Muscle of leg (tissue), 11 donors: ENCODE results near the gene AGR3. TPM values are rescaled to one million over a fixed set of nuclear protein-coding genes. Genes with fewer than 3 reads are reported as not detected.
A peak's percentile ranks its signal among the peaks of the same experiment; 100 is the strongest.

Experiments used
- DNase-seq: peaks from one replicate; pipeline ENCODE4 v3.0.0; 2013
- H3K27ac ChIP-seq: one replicate; pipeline ENCODE4 v1.5.1; 2013; ENCODE audit warnings: mild to moderate bottlenecking, low read length, control low read depth
- H3K27me3 ChIP-seq: one replicate; pipeline ENCODE4 v1.6.1; 2013; ENCODE audit warnings: low read length; ENCODE audit not compliant: control insufficient read depth, insufficient read depth
- H3K36me3 ChIP-seq: one replicate; pipeline ENCODE4 v1.6.1; 2013; ENCODE audit warnings: low read length; ENCODE audit not compliant: control insufficient read depth, insufficient read depth
- H3K4me1 ChIP-seq: one replicate; pipeline ENCODE4 v1.6.1; 2013; ENCODE audit warnings: low read length; ENCODE audit not compliant: control insufficient read depth, insufficient read depth
- H3K4me3 ChIP-seq: one replicate; pipeline ENCODE4 v1.5.1; 2013; ENCODE audit warnings: low read length, control low read depth
- H3K9me3 ChIP-seq: replicated peaks from 2 replicates; pipeline ENCODE4 v1.6.1; 2013; ENCODE audit warnings: low read depth, low read length; ENCODE audit not compliant: control insufficient read depth
- WGBS: methylation state at CpG from one replicate; pipeline ENCODE4 v1.1.5; 2013; ENCODE audit warnings: missing lambda C conversion rate; ENCODE audit not compliant: insufficient coverage; 5-methylcytosine and 5-hydroxymethylcytosine counted together
- polyA plus RNA-seq, 8 donors: library from polyadenylated mRNA; unstranded; fragments of 120-200 nt; gene quantifications; one replicate each; pipeline versions ENCODE4 v1.2.1 to v1.2.3, GENCODE V29; 2013; ENCODE audit warnings: inconsistent platforms in 1 of 8, low replicate concordance in 1 of 8; ENCODE audit not compliant: insufficient read length in 8 of 8, insufficient read depth in 1 of 8
- total RNA-seq: library from RNA; stranded (reverse); fragments of 120-200 nt; gene quantifications from one replicate; pipeline ENCODE4 v1.2.4, GENCODE V29; 2013

The AGR3 gene
- total and polyA plus RNA-seq, 9 donors: 0.27 to 9.1 (median 1.1) TPM; not detected in 6

DNA sequence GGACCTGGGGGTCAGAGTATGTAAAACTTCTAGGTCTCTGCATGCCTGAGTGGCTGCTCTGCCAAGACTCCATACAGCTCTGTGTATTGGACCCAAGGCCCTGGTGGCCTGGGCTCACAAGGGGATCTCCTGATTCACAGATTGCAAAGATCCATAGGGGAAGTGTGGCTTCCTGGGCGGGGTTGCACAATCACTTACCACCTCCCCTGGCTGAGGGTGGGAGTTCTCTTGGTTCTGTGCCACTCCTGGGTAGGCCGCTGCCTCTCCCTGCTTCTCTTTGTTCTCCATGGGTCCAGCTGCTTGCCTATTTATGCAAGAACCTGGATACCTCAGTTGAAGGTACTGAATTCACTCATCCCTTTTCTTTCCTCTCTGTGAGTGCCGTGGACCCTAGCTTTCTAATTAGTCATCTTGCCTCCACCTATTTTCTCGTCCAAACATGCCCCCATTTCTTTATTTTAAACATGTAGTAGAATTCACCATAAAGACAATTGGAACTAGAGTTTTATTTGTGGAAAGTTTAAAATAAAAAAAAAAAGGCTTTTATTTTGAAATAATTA, 18.5 kb upstream of the AGR3 start:
- Histone ChIP-seq H3K27ac (no peak overlapping the region), H3K4me1 (no peaks in the 10 kb centered on the region), H3K9me3 (peaks cover 6% of the 10 kb centered on the region), H3K4me3 (no peak overlapping the region), H3K27me3 (no peaks in the 10 kb centered on the region), H3K36me3 (no peaks in the 10 kb centered on the region)
- 100% methylated on average over 1 of the region's 4 CpGs for WGBS
- no peak for DNase-seq

DNA sequence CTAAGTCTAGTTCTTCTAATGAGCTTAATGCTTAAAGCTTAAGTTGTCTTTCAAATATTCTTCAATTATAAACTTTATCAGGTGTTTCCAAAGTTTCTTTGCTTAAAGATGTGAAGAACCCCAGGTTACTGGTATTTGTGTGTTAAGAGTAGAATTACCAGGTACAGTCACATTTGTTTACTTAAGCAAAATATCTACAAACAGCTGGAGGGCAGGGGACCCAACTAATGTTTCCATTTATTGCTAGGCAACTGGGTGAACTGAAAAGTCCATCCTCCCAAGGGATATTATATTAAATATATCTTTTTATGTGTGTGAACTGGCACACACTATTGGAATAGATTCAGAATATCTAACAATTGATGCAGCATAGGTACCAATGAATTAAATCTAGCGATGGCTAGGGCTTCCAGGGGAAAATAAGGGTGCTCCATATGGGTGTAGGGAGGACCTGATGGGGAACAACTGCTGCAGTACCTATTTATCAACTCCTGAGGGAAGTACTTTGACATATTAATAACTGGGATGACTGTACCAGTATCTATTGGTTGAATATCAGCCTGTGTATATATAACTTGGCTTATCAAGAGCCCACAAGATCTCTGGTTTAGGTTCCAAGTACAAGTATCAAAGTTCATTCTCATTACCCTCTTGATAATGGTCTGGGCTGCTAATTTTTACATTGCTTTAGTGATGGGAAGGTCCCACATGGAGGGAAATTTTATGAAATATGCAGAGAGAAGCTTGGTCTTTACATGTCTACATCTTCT, 10.3 kb upstream of the AGR3 start:
- DNase-seq: no peak
- Histone ChIP-seq H3K4me3 (no peak overlapping the region), H3K36me3 (no peaks in the 10 kb centered on the region), H3K9me3 (no peaks in the 10 kb centered on the region), H3K27ac (no peak overlapping the region), H3K4me1 (no peaks in the 10 kb centered on the region), H3K27me3 (no peaks in the 10 kb centered on the region)
- WGBS: no CpG with 5 or more reads among the region's 1 CpG

DNA sequence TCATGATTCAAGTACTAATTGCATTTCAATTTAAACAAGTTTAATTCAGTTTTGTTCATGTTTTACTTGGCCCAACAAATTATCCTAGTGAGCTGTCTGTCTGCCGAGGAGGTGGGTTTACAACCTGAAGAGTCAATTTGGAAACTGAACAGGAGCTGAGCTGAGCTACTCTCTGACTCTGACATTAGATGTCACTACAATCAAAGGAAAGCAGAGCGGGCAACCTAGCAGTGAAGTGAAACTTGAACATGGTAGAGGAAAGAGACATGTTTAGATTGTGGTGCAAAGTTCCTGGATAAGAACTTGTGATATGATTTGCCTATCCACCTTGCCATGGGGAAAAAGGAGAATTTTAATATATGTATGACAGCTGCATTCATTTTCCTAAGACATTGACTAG, 9.6 kb upstream of the AGR3 start:
- H3K36me3 ChIP-seq: no peaks in the 10 kb centered on the region
- no peak overlapping the region for H3K27ac ChIP-seq
- H3K4me3 ChIP-seq: no peak overlapping the region
- peak; percentile 73 for DNase-seq
- no peaks in the 10 kb centered on the region for H3K27me3 ChIP-seq
- no CpG with 5 or more reads among the region's 2 CpGs for WGBS
- no peaks in the 10 kb centered on the region for H3K4me1 ChIP-seq
- no peaks in the 10 kb centered on the region for H3K9me3 ChIP-seq

DNA sequence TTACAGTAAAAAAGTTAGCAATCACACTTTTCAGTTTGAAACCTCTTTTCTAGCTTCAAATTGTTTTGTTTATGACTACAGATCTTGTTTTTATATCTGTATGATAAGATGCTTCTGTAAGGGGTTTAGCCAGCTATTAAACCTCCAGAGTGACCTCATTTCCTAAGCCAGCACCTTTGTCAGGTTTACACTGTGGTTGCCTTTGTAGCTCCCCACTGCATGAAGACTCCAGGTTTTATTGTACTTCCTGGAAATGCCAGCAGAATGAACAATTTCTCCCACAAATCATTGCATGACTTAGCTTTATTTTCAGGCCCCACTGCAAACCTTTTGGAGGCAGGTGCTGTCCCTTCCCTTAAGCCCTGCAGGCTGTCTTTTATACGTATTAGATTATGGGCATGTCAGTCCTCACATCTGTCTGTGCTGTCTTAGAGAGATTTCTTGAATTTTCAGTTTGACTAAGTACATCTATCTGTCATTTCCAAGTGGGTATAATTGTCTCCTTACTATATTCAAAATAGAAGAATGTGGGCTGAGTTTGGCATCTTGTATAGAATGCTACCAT, 8.2 kb upstream of the AGR3 start:
- H3K9me3 ChIP-seq: no peaks in the 10 kb centered on the region
- DNase-seq: no peak
- WGBS: no CpG with 5 or more reads among the region's 1 CpG
- no peaks in the 10 kb centered on the region for H3K4me1 ChIP-seq
- H3K27ac ChIP-seq: no peak overlapping the region
- H3K36me3 ChIP-seq: no peaks in the 10 kb centered on the region
- no peaks in the 10 kb centered on the region for H3K27me3 ChIP-seq
- H3K4me3 ChIP-seq: no peak overlapping the region

DNA sequence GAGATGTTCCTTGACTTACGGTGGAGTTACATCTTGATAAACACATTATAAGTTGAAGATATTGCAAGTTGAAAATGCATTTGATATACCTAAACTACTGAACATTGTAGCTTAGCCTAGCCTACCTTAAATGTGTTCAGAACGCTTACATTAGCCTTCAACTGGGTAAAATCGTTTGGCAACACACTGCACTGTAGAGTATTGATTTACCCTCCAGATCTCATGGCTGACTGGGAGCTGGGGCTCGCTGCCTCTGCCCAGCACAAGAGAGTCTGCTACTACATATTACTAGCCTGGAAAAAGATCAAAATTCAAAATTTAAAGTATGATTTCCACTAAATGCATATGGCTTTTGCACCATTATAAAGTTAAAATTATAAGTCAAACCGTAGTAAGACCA, 7.5 kb upstream of the AGR3 start:
- no peak for DNase-seq
- Histone ChIP-seq H3K27me3 (no peaks in the 10 kb centered on the region), H3K36me3 (no peaks in the 10 kb centered on the region), H3K27ac (no peak overlapping the region), H3K9me3 (no peaks in the 10 kb centered on the region), H3K4me3 (no peak overlapping the region), H3K4me1 (no peaks in the 10 kb centered on the region)
- 66% methylated on average over 2 of the region's 5 CpGs for whole genome bisulfite sequencing

DNA sequence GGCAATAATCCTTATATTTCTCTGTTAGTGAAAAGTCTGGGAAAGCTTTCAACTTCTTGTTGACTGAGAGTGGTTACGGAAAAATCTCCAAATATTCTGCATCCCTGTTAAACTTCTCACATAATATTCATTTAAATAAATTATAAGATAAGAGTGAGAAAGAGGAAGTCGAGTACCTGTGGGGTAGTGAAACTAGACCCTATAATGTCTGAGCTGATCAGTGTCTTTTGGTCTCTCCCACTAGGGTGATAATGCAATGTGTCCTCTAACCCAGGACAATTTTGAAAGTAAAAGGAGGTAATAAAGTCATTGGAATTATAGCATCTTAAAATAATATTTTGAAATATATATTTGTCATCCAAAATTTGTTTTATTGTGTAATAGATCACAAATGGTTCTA, 2.1 kb upstream of the AGR3 start:
- H3K4me3 ChIP-seq: no peak overlapping the region
- no CpG with 5 or more reads among the region's 2 CpGs for WGBS

DNA sequence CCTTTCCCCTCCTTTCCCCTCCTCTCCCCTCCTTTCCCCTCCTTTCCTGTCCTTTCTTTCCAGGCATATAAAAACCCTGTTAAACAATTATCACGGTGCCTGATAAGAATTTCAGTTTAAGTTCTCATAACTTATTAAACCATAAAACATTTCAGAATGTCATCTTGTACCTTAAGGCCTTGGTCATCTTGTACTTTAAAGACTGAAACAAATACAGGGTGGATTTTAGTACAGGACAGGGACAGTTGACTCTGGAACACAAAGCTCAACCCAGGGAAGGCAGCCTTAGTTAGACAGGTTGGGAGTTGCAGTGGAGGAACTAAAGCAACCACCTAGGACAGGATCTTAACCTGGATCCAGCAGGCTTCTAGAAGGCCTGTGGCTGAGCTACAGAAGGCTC, 1.2 kb downstream of the AGR3 start:
- no peak for DNase-seq
- no CpG with 5 or more reads among the region's 1 CpG for WGBS
- Histone ChIP-seq H3K4me1 (no peaks in the 10 kb centered on the region), H3K27ac (no peak overlapping the region), H3K27me3 (no peaks in the 10 kb centered on the region), H3K36me3 (no peaks in the 10 kb centered on the region), H3K4me3 (no peak overlapping the region), H3K9me3 (no peaks in the 10 kb centered on the region)

More for the DNA sequence above, 2.1 kb upstream of the AGR3 start:
- no peaks in the 10 kb centered on the region for H3K4me1 ChIP-seq
- H3K27ac ChIP-seq: no peak overlapping the region
- no peak for DNase-seq
- H3K27me3 ChIP-seq: no peaks in the 10 kb centered on the region
- H3K36me3 ChIP-seq: no peaks in the 10 kb centered on the region
- H3K9me3 ChIP-seq: no peaks in the 10 kb centered on the region

DNA sequence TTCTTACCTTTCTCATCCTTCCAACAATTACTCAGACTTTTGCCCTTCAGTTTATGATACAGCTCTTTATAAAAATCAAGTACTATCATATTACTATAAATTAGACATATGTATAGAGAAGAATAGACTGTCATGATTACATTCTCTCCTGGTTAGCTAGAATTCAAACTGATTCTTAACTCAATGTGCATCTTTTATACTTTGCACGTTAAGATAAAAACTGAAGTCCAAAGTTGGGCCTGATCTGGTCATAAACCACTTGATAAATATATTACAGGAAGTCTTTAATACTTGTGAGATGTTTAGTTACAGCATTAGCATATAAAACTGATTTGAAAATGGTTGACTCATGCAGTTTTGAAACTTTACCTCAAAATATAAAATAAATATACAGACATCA, 2.6 kb downstream of the AGR3 start:
- no peak overlapping the region for H3K27ac ChIP-seq
- WGBS: no CpG with 5 or more reads among the region's 1 CpG
- no peaks in the 10 kb centered on the region for H3K9me3 ChIP-seq
- H3K4me1 ChIP-seq: no peaks in the 10 kb centered on the region
- H3K27me3 ChIP-seq: no peaks in the 10 kb centered on the region
- no peak overlapping the region for H3K4me3 ChIP-seq
- no peak for DNase-seq
- no peaks in the 10 kb centered on the region for H3K36me3 ChIP-seq

DNA sequence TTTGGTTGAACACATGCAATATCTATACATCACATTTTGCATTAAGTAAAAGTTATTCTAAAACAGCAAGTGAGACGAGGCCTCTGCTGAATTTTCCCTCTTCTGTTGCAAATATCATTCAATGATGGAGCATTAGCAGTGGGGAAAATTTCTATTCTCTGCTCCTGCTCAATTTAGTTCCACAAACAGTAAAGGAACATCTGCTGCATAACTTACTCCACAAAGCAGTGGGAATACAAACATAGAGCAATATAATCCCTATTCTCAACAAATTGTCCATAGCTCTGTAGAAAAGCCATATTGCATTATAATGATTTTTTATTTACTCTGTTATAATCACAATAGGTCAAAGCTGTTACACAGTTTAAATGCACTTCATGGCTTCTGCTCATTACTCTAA, 5.9 kb downstream of the AGR3 start:
- Histone ChIP-seq H3K36me3 (no peaks in the 10 kb centered on the region), H3K4me3 (no peak overlapping the region), H3K27me3 (no peaks in the 10 kb centered on the region), H3K9me3 (no peaks in the 10 kb centered on the region), H3K4me1 (no peaks in the 10 kb centered on the region), H3K27ac (no peak overlapping the region)
- peak; percentile 35 for DNase-seq
- WGBS: no CpG with 5 or more reads among the region's 1 CpG

DNA sequence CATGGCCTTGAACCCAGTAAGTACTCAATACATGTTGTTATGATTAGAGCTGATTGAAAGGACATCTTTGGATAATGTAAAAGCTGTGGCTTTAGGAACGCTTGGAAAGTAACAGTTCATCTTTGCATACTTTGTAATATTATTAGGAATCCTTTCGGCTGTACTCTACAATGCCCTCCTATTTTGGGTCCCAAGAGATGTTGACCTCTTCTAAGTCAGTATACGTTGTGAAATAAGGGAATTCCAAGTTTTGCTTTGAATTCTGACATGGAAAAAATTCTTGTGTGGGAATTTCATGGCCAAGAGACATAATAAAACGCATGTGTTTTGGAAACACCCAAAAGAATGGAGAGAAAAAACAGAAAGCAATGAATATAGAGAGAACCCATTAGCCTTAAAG, 7.7 kb downstream of the AGR3 start:
- WGBS: no CpG with 5 or more reads among the region's 4 CpGs
- no peak overlapping the region for H3K27ac ChIP-seq
- DNase-seq: peak; percentile 60
- H3K27me3 ChIP-seq: no peaks in the 10 kb centered on the region
- no peaks in the 10 kb centered on the region for H3K9me3 ChIP-seq
- no peaks in the 10 kb centered on the region for H3K36me3 ChIP-seq
- no peaks in the 10 kb centered on the region for H3K4me1 ChIP-seq
- no peak overlapping the region for H3K4me3 ChIP-seq
